Measurements from ENCODE around the gene PAPSS2. TPM values are rescaled to one million over a fixed set of nuclear protein-coding genes. Genes with fewer than 3 reads are reported as not detected.

The PAPSS2 gene
- total and polyA plus RNA-seq, 2 experiments from 2014 or later, result 13.2 to 19.6 TPM

DNA sequence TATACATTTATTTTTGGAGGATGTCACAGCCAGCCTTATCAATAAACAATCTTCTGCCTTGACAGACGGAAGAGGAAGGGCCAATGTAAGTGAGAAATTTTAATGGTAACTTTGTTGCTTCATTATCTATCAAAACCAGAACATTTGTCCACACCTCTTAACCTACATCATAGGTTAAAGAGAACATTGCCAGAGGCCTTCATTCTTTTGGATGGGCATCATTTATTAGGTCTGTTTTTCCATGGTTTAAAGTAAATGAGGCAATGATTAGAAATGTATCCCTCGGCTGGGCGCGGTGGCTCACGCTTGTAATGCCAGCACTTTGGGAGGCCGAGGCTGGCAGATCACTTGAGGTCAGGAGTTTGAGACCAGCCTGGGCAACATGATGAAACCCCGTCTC is 29.5 kb upstream of the PAPSS2 start:
- DNase-seq (ENCODE audit: low spot score), result no peak
- H3K27me3 Mint-ChIP-seq (ENCODE audit: insufficient read depth, low read depth, poor library complexity), result peaks cover 4% of the 10 kb centered on the region

More for the DNA sequence above, 29.5 kb upstream of the PAPSS2 start:
- TF ChIP-seq POLR2AphosphoS5 (IDR thresholded peaks at IDR 0.05; ENCODE audit: low read depth) (no peak), CREB1 (CRISPR knock-in tag; IDR thresholded peaks at IDR 0.05; ENCODE audit: low read depth) (no peak), STAT1 (IDR thresholded peaks at IDR 0.05; ENCODE audit: unreplicated experiment) (no peak), REST (IDR thresholded peaks at IDR 0.05; ENCODE audit: unreplicated experiment) (no peak), CTCF (conservative IDR thresholded peaks at IDR 0.05; ENCODE audit: low read depth in 2 of 2) (no peak), EZH2phosphoT487 (IDR thresholded peaks at IDR 0.05; ENCODE audit: unreplicated experiment) (no peak), ETS1 (IDR thresholded peaks at IDR 0.05) (no peak), ZNF462 (CRISPR knock-in tag; IDR thresholded peaks at IDR 0.05) (no peak), ZNF331 (CRISPR knock-in tag; IDR thresholded peaks at IDR 0.05; ENCODE audit: low read depth) (no peak), JUNB (IDR thresholded peaks at IDR 0.05; ENCODE audit: unreplicated experiment) (no peak), NANOG (IDR thresholded peaks at IDR 0.05; ENCODE audit: borderline replicate concordance) (no peak), ZNF114 (CRISPR knock-in tag; IDR thresholded peaks at IDR 0.05) (no peak), EZH2 (IDR thresholded peaks at IDR 0.05; ENCODE audit: low read depth, unreplicated experiment) (no peak)
- no peaks in the 10 kb centered on the region for H3K27me3 ChIP-seq (ENCODE audit: insufficient read depth)
- no peak overlapping the region for H3K27ac ChIP-seq (ENCODE audit: low read depth)
- no peaks in the 10 kb centered on the region for H3F3A ChIP-seq (replicated peaks; ENCODE audit: low read depth)
- Mint-ChIP-seq H3K4me1 (peaks cover 19% of the 10 kb centered on the region), H3K36me3 (ENCODE audit: low read depth) (peaks cover 18% of the 10 kb centered on the region), H3K4me3 (no peak overlapping the region), H3K27ac (no peak overlapping the region), H3K9me3 (peaks cover 21% of the 10 kb centered on the region; the same call in 2 of the 3 replicates)
- H3K79me2 ChIP-seq (replicated peaks; ENCODE audit: insufficient read depth), result no peaks in the 10 kb centered on the region
- no peaks in the 10 kb centered on the region for H4K20me1 ChIP-seq (replicated peaks; ENCODE audit: insufficient read depth)
- H3K4me3 ChIP-seq, result no peak overlapping the region
- no peaks in the 10 kb centered on the region for H3K36me3 ChIP-seq (ENCODE audit: insufficient read depth)
- H3K9me2 ChIP-seq (ENCODE audit: insufficient read depth), result peaks cover 8% of the 10 kb centered on the region; the same call in 1 of the 2 replicates
- no peak overlapping the region for H3K4me2 ChIP-seq
- peaks cover 15% of the 10 kb centered on the region for H3K4me1 ChIP-seq (ENCODE audit: insufficient read depth)
- H2AFZ ChIP-seq, result no peak overlapping the region
- no peak for ATAC-seq

Data from GM23338 (cell line).